Heart left ventricle (tissue), 16 donors: ENCODE measurements around the gene SNCA. TPM values are rescaled to one million over a fixed set of nuclear protein-coding genes. Genes with fewer than 3 reads are reported as not detected.

Experiments
- ATAC-seq, 4 donors: fragments of 200-7000 bp; cut with Tn5 transposase; one replicate each; pipeline ENCODE4 v1.9.1; 2020 to 2022; ENCODE audit warnings: moderate library complexity in 4 of 4, mild to moderate bottlenecking in 3 of 4, moderate number of reproducible peaks in 1 of 4
- DNase-seq, 5 donors: peaks; one replicate each; pipeline ENCODE4 v3.0.0-alpha.2; 2020
- H3K27ac ChIP-seq, 12 donors: fragments of 200-600 bp; sonication (generic) in 4 of 12; one replicate each; pipeline versions ENCODE4 v1.5.0 to v1.8.0; 2016 to 2022; ENCODE audit warnings: mild to moderate bottlenecking in 2 of 12
- H3K27me3 ChIP-seq, 9 donors: fragments of 200-600 bp; sonication (generic) in 2 of 9; one replicate each; pipeline versions ENCODE4 v1.5.1 to v1.8.0; 2016 to 2022; ENCODE audit warnings: mild to moderate bottlenecking in 3 of 9
- H3K36me3 ChIP-seq, 9 donors: fragments of 200-600 bp; sonication (generic) in 2 of 9; one replicate each; pipeline versions ENCODE4 v1.5.0 to v1.8.0; 2018 to 2022; ENCODE audit warnings: mild to moderate bottlenecking in 2 of 9
- H3K4me1 ChIP-seq, 12 donors: fragments of 200-600 bp; sonication (generic) in 4 of 12; one replicate each; pipeline versions ENCODE4 v1.5.0 to v1.8.0; 2016 to 2022; ENCODE audit warnings: mild to moderate bottlenecking in 3 of 12
- H3K4me3 ChIP-seq, 12 donors: fragments of 200-600 bp; sonication (generic) in 4 of 12; one replicate each; pipeline versions ENCODE4 v1.5.0 to v1.8.0; 2017 to 2022; ENCODE audit warnings: mild to moderate bottlenecking in 9 of 12, moderate library complexity in 4 of 12
- H3K9me3 ChIP-seq, 12 donors: fragments of 200-600 bp; sonication (generic) in 4 of 12; one replicate each; pipeline versions ENCODE4 v1.5.0 to v1.8.0; 2016 to 2022; ENCODE audit warnings: mild to moderate bottlenecking in 1 of 12
- POLR2A ChIP-seq, 2 donors: fragments of 450-650 bp; IDR thresholded peaks; one replicate each; pipeline ENCODE4 v1.6.1; 2017; ENCODE audit warnings: antibody characterized with exemption in 2 of 2, mild to moderate bottlenecking in 2 of 2, moderate library complexity in 2 of 2
- WGBS, 4 donors: extraction: QIAGEN DNeasy Blood & Tissue Kit in 2 of 4; methylation state at CpG; one replicate each; pipeline versions ENCODE4 v1.1.5 to v1.1.7; 2013 to 2018; 5-methylcytosine and 5-hydroxymethylcytosine counted together
- intact Hi-C, 10 donors: fragments of 100-400 bp; cut with DNase I; formaldehyde crosslinking; loops; one replicate each; pipeline versions ENCODE4 v1.11.1 to v1.14.2; 2022
- polyA plus RNA-seq, 2 donors: library from polyadenylated mRNA; stranded (reverse); fragments of 200-250 nt; gene quantifications; one replicate each; pipeline ENCODE4 v1.2.3, GENCODE V29; 2013
- total RNA-seq, 9 donors: library from RNA; depleted of rRNA in 2 of 9; stranded (reverse); fragments of >200 nt in 2 of 9; fragmentation: NEBNext Ultra II Directional in 3 of 9; extraction: Animal tissue kit (Norgen Biotek cat#: 25700) in 3 of 9; gene quantifications; one replicate each; pipeline versions ENCODE4 v1.1.0 to v1.2.4, GENCODE V29; 2016 to 2023
- TF ChIP-seq, protein P1 (sequence below), 12 donors: fragments of 200-600 bp; sonication (generic) in 4 of 12; IDR thresholded peaks; one replicate each; pipeline versions ENCODE4 v1.5.0 to v1.8.0; 2018 to 2022; ENCODE audit warnings: antibody characterized with exemption in 12 of 12, mild to moderate bottlenecking in 5 of 12
- donor health status: ischemic (EF 13 %, LVEDD 7.1; RV severe dilation, severe dysfunction).
- donor health status: healthy with polysubstance abuse.
- donor health status: DM: no; HTN: yes; CAD: no.
- donor health status: DM: no; HTN: no; CAD: no.
- donor health status: ischemic (EF 25% LVEDD 6.9; RV normal size, moderate dysfunction).
- donor health status: ischemic (EF 25% LVEDD 5.7; RV mildly dilated, moderate dysfunction).
- donor health status: healthy.
- donor health status: DM: yes; HTN: yes; CAD: no.
- donor health status: ischemic (EF 35%, LVEDD 5.7; RV mildly dilated, moderate dysfunction).
- donor health status: nonischemic (EF 11% LVEDD 7.7; RV severe dilation, severe dysfunction).
- donor health status: DM: yes; HTN: yes; CAD: no.
- donor health status: PGD.
- donor health status: ischemic (EF 29% LVEDD 5.4; RV normal size, mild dysfunction).
- donor health status: nonischemic (EF 23%, LVEDD 6.1; RV moderate dilation, normal function).

SNCA gene
- total and polyA plus RNA-seq, 11 donors = 2.3 to 27.9 (median 5.5) TPM

DNA sequence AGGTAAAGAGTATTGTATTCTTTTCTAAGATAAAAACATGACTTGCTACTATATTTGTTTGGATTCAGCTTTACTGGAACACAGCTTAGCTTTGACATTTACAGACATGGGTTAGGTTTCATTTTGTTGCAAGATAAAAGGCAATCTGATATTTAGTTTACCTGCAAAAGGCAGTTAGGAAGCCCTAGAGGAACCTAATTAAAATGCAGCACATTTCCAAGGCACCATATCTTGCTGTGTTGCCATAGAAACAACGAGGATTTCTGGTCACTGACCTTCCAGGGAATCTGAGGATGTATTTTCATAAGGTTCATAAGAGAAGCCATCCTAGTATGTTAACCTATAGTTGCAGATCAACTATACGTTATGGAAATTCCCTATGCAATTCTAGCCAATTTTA lies 116.0 kb downstream of the SNCA start:
- Histone ChIP-seq H3K36me3 (no peaks in the 10 kb centered on the region), H3K9me3 (no peaks in the 10 kb centered on the region), H3K27me3 (no peaks in the 10 kb centered on the region), H3K4me3 (no peak overlapping the region), H3K4me1 (no peaks in the 10 kb centered on the region), H3K27ac (no peak overlapping the region)
- intact Hi-C loops = no loop called here
- ATAC-seq (no peak), DNase-seq (no peak)
- WGBS, 4 donors = 61 to 74% (median 62%) methylated on average over 2 of the region's 2 CpGs
- TF ChIP-seq, protein P1, sequence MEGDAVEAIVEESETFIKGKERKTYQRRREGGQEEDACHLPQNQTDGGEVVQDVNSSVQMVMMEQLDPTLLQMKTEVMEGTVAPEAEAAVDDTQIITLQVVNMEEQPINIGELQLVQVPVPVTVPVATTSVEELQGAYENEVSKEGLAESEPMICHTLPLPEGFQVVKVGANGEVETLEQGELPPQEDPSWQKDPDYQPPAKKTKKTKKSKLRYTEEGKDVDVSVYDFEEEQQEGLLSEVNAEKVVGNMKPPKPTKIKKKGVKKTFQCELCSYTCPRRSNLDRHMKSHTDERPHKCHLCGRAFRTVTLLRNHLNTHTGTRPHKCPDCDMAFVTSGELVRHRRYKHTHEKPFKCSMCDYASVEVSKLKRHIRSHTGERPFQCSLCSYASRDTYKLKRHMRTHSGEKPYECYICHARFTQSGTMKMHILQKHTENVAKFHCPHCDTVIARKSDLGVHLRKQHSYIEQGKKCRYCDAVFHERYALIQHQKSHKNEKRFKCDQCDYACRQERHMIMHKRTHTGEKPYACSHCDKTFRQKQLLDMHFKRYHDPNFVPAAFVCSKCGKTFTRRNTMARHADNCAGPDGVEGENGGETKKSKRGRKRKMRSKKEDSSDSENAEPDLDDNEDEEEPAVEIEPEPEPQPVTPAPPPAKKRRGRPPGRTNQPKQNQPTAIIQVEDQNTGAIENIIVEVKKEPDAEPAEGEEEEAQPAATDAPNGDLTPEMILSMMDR (IDR thresholded peaks at IDR 0.05) = no peak
- TF ChIP-seq POLR2A (IDR thresholded peaks at IDR 0.05) = no peak

DNA sequence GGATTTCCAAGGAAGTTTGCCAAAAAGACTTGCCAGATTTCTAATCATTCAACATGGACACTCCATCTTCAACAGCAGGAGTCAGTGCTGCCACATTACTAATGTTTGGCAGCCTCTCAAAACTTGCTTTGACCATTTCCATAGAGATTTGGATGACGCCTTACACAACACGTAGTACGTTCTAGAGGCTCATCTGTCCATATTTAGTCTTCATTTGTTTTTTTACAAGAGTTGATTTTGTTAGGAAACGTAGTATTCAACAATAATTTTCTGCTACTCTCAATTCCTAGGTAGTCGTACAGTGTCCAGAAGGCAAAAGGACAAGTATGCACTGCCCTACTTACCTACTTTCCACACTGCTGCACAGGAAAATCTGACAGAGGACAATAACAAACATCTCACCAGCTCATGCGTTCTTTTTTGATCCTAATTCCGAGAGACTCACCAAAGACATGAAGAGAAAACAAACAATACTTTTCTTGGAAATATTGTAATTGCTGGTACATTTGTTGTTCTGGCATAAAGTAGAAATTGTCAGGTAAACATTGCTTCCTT lies 117.3 kb downstream of the SNCA start:
- Histone ChIP-seq H3K27me3 (no peaks in the 10 kb centered on the region), H3K4me3 (no peak overlapping the region), H3K27ac (no peak overlapping the region), H3K36me3 (no peaks in the 10 kb centered on the region), H3K9me3 (no peaks in the 10 kb centered on the region), H3K4me1 (no peaks in the 10 kb centered on the region)
- intact Hi-C loops = no loop called here
- 79 to 83% (median 83%) methylated on average over 7 of the region's 7 CpGs for WGBS, 4 donors
- TF ChIP-seq POLR2A (IDR thresholded peaks at IDR 0.05) = no peak
- TF ChIP-seq, protein P1 (IDR thresholded peaks at IDR 0.05) = no peak
- no peak for DNase-seq
- ATAC-seq = no peak

DNA sequence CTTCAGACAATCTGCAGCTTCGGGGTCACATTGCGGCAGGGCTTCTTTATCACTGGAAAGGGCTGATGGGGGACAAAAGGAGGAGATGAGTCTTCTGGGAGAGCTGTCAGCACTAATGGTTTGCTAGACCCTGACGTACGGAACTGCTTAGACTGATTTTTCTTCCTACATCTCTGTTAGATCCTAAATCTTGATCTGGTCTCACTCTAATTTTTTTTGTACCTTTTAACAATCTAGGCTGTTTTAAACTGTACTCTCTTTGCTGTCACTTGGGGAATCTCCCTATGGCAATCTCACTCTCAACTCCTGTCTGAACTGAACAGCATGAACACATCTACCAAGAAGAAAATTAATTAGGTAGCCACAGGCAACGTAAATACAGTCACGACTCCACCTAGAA lies 120.1 kb downstream of the SNCA start:
- Histone ChIP-seq H3K9me3 (no peaks in the 10 kb centered on the region), H3K36me3 (no peaks in the 10 kb centered on the region), H3K27ac (no peak overlapping the region), H3K4me1 (no peaks in the 10 kb centered on the region), H3K4me3 (no peak overlapping the region), H3K27me3 (no peaks in the 10 kb centered on the region)
- no peak for DNase-seq
- no peak for TF ChIP-seq POLR2A (IDR thresholded peaks at IDR 0.05)
- TF ChIP-seq, protein P1 (IDR thresholded peaks at IDR 0.05) = no peak
- no peak for ATAC-seq
- 72 to 79% (median 76%) methylated on average over 6 of the region's 6 CpGs for WGBS, 4 donors
- intact Hi-C loops = no loop called here

DNA sequence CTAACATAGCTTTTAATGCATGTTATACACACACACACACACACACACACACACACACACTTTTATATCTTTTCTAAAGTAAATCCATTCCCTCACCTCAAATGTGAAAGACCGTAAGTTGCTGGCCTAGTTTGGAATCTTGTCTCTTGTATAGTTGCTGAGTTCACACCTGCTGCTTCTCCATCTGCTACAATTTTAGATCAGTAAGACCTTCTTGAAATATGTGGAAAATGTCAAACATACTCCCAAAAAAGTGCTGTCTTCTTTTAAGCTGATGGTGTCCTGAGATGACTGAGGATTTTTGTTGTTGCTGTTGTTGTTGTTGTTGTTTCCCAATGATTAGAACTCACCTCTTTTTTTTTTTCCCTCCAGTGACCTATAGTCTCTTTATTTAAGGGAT lies 121.3 kb downstream of the SNCA start:
- H3K4me1 ChIP-seq = no peaks in the 10 kb centered on the region
- DNase-seq (no peak), ATAC-seq (no peak)
- no peaks in the 10 kb centered on the region for H3K36me3 ChIP-seq
- no peak overlapping the region for H3K4me3 ChIP-seq
- TF ChIP-seq, protein P1 (IDR thresholded peaks at IDR 0.05) = no peak
- no peak for TF ChIP-seq POLR2A (IDR thresholded peaks at IDR 0.05)
- 91 to 100% (median 97%) methylated on average over 1 of the region's 1 CpG for WGBS, 4 donors
- intact Hi-C loops = no loop called here
- no peaks in the 10 kb centered on the region for H3K9me3 ChIP-seq
- H3K27ac ChIP-seq = no peak overlapping the region
- H3K27me3 ChIP-seq = no peaks in the 10 kb centered on the region
